GM18870 (cell line): ENCODE results near the gene UGT1A10.
"Not testable (repeated sequence)": the region's sequence is repeated elsewhere in the genome, so short reads cannot be mapped to it uniquely, and the experiment has no call there.

Source experiments
- ATAC-seq: cut with Tn5 transposase; IDR thresholded peaks from one replicate; pipeline ENCODE4 v1.9.1; 2021; ENCODE audit warnings: moderate library complexity; ENCODE audit not compliant: unreplicated experiment

UGT1A10 gene

DNA sequence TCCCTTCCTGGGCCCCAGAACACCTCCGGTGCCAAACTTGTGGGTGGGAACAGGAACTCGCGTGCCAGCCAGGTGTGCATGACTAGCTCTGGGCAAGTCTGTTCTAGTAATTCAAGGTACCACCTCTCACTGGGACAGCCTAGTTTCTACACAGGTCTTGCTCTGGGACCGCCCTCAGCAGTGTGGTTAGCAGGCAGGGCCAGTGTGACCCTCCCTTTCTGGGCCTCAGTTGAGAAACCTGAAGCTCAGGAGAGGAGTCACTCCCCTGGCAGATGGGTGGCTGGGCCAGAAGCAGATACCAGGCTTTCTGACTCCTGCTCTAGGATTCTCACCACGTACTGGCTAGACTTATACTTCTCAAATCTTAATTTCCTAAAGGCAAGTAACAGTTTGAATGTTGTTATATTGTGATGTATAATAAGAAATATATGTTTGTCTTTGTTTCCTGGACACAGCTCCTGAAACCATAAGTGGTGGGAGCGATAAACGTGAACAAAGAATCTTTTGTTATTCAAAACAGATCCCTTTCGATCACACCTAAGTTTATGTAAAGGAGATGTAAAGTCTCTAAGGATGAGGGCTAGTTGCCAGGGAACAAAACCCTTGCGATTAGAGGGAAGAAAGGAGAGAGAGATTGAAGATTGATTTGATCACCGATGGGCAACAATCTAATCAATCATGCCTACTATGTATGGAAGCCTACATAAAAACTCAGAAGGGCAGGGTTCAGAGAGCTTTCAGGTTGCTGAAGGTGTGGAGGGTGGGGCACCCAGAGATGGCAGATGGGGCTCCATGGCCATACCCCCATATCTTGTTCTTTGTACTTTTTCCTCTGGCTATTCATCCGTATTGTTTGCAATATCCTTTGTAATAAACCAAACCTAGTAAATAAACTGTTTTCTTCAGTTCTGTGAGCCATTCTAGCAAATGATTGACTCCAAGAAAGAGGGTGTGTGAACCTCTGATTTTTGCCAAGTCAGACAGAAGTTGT is 55.5 kb downstream of the UGT1A10 start:
- no peak for ATAC-seq

DNA sequence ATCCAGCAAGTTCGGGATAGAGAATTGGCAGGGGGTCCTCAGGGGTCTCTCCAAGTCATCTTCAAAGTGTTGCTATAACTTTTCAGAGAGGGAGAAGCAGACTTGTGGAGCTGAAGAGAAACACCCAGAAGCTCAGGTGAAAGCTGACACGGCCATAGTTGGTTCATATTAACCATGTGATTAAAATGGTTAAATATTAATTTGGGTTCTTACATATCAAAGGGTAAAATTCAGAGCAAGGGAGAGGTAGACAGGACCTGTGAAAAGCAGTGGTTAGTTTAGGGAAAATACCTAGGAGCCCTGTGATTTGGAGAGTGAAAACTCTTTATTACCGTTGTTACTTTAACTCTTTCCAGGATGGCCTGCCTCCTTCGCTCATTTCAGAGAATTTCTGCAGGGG is 56.4 kb downstream of the UGT1A10 start, which contains the start of gene UGT1A6:
Gene UGT1A6, plus strand, starts transcription at position 243 of the 400 bp plus-strand sequence. Its CDS starts 115 bp downstream, at position 358.
- ATAC-seq, result no peak

DNA sequence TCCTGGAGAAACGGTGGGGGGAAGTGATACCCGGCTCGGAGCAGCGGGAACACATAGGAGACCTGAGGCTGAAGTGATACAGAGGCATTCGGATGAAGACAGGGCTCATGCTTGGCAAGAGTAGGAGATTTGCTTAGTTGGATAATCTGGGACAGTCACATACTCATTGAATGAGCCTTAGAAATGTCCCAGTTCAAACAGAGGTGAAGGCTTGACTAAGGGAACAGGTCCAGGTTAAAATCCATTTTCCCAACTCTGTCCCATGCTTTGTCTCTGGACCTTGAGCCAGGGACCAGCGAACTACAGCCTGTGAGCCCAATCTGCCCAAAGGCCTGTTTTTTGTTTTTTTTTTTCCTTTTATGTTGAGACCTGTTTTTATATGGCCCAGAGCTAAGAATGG is 57.7 kb downstream of the UGT1A10 start:
- no peak for ATAC-seq

DNA sequence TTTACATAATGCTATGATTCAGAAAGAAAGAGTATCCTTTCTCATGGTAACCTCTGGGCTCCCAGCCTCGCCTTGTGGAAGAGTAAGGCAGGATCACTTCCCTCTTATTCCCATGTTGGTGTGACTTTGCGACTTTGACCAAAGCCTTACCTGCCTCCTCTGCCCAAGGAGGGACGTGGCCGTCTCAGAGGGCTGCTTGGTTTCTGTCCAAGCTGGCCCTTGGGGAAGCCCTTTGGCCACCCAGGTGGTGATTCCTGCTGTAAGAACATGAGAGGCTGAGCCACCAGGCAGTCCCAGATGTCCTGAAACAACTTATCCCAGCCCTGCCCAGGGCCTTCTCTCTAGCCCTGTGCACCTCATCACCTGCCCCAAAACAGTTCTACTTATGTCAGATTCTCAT is 62.5 kb downstream of the UGT1A10 start:
- ATAC-seq, result no peak

DNA sequence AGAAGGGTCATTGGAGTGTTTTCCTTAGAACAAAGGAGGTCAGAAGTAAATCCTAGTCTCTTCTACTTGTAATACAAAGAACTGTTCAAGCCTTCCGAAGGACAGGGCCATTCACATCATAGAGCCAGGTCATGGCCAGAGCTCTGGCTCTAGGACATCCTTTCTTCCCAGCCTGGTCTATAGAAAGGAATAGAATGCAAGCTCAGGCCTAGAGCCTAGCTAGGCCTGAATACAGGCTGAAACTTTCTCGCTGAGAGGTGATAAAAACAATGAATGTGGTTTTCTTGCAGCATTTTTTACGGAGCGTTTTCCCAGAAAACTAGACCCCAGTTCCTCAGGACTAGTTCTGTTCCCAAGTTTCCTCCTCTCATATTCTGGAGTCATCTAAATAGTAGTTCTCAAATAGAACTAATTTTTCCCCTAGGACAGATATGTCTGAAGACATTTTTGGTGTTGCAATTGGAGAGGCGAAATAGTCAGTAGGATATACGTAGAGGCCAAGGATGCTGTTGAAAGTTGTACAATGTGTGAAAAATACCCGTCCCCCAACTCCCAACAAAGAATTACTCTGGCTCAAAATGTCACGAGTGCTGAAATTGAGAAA is 63.3 kb downstream of the UGT1A10 start:
- ATAC-seq, result no peak

DNA sequence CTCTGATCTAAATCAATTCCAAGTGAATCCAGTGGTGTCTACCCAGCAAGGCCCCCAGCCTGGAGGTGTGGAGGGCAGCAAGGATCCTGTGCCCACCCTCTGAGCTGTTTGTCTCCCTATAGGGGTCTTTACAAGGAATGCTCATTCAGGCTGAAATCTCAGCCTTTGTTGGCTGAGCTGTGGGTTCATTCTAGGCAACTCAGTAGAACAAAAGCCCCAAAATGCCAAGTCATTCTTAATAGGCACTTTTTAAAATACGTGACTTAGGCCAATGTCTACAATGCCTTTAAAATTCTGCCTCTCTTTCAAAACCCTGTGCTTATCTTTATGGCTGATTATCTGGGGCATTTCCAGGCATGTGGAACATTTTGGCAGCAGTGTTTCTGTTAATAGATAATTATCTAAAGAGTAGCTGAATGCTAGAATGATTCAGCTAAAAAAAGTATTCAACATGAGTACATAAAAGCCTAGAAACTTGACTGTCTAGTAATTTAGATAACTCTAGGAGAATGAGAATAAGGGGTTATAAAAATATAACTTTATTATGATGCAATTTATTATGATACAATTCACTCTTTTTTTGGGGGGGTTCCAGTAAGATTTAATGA is 63.9 kb downstream of the UGT1A10 start:
- ATAC-seq, result no peak

DNA sequence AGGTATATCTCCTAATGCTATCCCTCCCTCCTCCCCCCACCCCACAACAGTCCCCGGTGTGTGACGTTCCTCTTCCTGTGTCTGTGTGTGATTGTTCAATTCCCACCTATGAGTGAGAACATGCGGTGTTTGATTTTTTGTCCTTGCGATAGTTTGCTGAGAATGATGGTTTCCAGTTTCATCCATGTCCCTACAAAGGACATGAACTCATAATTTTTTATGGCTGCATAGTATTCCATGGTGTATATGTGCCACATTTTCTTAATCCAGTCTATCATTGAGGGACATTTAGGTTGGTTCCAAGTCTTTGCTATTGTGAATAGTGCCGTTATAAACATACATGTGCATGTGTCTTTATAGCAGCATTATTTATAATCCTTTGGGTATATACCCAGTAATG is 64.6 kb downstream of the UGT1A10 start:
- ATAC-seq, result not testable (repeated sequence)

DNA sequence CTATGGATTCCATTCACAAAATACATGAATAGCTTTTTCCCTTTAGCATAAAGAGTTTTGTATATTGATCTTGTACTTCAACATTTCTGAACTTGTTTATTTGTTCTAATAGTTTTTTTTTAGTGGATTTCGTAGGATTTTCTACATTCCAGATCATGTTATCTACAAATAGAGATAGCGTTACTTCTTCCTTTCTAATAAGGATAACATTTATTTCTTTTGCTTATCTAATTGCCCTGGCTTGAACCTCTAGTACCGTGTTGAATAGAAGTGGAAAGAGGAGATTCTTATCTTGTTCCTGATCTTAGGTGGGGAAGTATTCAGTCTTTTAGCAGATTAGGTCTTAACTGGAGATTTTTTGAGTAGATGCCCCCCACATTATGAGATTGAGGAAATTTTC is 66.0 kb downstream of the UGT1A10 start:
- no peak for ATAC-seq

DNA sequence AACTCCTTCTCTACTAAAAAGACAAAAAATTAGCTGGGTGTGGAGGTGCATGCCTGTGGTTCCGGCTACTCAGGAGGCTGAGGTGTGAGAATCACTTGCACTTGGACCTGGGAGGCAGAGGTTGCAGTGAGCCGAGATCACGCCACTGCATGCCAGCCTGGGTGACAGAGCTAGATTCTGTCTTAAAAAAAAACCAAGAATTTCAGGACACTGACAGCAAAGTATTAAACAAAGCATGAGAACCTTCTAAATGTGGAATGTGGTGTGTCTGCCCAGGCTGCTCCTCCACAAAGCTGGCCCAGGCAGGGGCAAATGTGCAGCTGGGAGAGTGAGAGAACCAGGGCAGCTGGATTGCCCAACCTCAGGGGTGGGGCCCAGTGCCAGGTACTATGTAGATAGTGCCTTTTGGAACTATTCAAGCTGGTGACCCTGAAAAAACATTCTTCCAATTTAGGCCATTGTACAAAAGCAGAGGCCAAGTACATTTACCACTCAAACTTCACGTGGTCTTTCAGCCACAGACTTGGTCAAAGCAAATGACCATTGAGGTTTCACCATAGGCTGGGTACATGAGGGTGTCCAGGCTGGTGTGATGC is 69.8 kb downstream of the UGT1A10 start:
- no peak for ATAC-seq

DNA sequence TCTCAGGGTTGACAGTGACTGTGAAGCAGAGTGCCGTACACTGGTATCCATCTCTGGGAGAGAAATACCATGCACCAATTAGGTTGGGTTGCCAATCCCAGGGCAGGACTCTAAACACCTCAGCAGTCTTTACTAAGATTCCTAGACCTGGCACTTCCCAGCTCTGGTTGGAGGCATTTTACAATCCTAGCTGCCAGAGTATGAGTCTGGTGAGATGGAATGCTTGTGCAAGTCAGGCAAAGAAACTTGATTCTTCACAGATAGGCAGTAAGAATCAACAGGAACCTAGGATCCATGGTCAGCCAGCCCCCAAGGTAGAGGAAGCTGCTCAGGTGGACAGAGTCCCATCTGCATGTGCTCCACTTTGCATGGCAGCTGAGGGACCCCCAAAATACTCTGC is 70.5 kb downstream of the UGT1A10 start:
- ATAC-seq, result no peak

DNA sequence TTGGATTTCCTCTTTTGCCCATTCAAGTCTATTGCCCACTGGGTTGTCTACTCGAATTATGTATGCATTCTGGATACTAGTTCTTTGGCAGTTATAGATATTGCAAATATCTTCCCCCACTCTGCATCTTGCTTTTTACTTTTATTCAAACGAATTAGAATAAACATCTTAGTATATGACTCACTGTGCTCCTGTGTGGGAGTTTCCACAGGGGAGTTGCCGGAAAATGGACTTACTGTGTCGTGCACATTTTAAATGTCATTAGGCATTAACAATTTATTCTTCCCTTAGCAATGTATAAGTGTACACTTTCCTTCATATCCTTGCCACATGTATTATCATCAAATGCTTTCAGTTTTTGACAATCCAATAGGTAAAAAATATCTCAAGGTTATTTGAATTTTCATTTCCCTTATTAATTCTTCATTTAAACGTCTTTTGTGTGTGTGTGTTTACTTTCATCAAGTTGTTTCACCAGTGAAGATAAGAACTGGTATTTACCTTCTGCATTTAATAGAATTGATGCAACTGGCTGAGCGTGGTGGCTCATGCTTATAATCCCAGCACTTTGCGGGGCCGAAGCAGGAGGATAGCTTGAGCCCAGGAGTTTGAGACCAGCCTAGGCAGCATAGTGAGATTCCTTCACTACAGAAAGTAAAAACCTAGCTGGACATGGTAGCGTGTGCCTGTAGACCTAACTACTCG is 71.8 kb downstream of the UGT1A10 start:
- no peak for ATAC-seq

DNA sequence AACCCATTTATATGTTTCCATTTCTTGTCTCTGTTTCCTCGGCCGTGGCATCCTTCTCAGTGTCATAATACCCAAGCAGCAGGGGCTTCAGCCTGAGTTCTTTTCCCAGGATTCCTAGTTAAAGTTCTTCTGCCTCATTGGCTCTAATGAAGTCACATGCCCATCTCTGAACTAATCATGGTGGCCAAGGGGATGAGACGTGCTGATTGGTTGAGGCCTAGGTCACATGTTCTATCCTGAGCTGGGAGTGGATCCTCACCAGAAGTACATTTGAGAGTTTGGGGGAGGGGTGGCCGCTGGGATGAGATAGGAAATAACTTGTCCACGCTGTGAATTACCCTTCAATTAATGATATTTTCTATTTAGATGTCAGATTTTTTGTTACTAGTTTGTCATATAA is 72.7 kb downstream of the UGT1A10 start:
- no peak for ATAC-seq

DNA sequence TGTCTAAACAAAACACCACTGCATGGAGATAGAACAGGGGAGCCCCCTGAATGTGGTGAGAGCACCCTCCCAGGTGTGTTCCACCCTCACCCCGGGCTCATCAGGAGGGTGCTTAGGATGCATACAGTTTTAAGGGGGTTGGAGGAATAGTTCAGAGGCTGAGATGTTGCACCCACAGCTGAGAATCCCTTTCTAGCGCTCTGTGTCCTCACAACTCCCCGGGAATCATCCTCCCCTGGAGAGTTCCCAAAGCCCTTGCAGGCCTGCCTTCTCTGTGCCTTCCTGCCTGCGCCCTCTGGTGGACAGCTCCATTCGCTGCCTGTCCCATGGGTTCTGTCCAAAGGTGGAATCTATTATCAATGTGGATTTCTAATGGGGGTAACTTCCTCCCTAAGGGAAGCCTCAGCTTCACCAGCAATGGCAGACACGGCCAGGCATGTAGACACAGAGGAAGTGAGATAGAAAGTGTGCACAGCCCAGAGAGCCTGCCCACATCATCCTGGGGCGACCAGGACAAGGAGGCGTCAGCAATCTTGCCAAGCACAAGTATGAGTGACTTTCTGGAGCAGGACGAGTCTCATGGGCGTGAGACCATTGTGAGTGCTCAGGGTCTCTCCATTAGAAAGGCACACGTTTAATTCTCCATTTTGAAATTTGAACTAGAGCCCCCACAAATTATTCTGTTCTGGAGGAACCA is 75.2 kb downstream of the UGT1A10 start:
- ATAC-seq, result no peak

DNA sequence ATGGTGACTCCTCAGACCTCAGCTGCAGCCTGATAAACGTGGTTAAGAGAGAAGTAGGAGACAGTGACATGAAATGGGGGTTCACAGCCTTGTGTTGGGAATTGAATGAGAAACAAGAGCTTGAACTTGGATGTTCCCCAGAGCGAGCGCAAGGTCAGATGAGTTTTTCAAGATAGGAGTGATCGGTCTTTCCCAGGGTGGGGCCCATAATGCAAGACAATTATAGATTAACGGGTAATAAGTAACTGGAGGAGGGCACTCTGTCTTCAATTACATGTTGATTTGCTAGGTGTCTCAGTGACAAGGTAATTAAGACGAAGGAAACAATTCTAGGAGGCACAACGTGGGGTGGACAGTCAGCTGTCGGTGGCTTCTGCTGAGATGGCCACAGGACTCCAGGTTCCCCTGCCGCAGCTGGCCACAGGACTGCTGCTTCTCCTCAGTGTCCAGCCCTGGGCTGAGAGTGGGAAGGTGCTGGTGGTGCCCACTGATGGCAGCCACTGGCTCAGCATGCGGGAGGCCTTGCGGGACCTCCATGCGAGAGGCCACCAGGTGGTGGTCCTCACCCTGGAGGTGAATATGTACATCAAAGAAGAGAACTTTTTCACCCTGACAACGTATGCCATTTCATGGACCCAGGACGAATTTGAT is 76.5 kb downstream of the UGT1A10 start, which contains the start of gene UGT1A5:
Gene UGT1A5, plus strand, starts transcription at position 297 of the 651 bp plus-strand sequence. Its CDS starts 85 bp downstream, at position 382.
- no peak for ATAC-seq

DNA sequence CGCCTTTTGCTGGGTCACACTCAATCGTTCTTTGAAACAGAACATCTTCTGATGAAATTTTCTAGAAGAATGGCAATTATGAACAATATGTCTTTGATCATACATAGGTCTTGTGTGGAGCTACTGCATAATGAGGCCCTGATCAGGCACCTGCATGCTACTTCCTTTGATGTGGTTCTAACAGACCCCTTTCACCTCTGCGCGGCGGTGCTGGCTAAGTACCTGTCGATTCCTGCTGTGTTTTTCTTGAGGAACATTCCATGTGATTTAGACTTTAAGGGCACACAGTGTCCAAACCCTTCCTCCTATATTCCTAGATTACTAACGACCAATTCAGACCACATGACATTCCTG is 77.0 kb downstream of the UGT1A10 start:
- ATAC-seq, result no peak

DNA sequence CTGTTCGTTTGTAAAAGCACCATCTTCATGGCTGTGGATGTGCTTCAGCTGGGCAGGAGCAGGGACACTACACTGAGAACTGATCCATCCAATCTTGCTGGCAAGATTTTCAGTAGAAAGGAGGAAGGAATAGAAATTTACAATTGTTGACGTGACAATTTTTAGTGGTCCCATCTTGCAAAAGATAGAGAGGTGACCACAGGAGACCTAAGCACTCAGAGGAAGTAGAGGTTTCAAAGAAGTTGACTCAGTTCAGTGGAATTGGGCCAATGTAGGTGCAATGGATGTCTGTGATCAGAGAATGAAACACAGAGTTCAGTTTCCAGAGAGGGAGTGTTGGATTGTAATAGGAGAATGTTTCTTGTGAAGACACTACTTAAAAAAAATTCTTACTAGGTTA is 77.9 kb downstream of the UGT1A10 start:
- no peak for ATAC-seq

DNA sequence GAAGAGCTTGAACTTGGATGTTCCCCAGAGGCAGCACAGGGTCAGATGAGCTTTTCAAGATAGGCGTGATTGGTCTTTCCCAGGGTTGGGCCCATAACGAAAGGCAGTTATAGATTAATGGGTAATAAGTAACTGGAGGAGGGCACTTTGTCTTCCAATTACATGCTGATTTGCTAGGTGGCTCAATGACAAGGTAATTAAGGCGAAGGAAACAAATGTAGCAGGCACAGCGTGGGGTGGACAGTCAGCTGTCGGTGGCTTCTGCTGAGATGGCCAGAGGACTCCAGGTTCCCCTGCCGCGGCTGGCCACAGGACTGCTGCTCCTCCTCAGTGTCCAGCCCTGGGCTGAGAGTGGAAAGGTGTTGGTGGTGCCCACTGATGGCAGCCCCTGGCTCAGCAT is 82.3 kb downstream of the UGT1A10 start, which contains the start of gene UGT1A4:
Gene UGT1A4, plus strand, starts transcription at position 185 of the 400 bp plus-strand sequence. Its CDS starts 85 bp downstream, at position 270.
- no peak for ATAC-seq

DNA sequence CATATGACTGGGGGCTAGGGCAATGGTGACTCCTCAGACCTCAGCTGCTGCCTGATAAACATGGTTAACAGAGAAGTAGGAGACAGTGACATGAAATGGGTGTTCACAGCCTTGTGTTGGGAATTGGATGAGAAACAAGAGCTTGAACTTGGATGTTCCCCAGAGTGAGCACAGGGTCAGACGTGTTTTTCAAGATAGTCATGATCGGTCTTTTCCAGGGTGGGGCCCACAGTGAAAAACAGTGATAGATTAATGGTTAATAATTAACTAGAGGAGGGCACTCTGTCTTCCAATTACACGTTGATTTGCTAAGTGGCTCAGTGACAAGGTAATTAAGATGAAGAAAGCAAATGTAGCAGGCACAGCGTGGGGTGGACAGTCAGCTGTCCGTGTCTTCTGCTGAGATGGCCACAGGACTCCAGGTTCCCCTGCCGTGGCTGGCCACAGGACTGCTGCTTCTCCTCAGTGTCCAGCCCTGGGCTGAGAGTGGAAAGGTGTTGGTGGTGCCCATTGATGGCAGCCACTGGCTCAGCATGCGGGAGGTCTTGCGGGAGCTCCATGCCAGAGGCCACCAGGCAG is 92.6 kb downstream of the UGT1A10 start, which contains the start of gene UGT1A3:
Gene UGT1A3, plus strand, starts transcription at position 320 of the 579 bp plus-strand sequence. Its CDS starts 85 bp downstream, at position 405.
- ATAC-seq, result no peak
